HepG2 (cell line): ENCODE results near the gene MRPL2. TPM values are rescaled to one million over a fixed set of nuclear protein-coding genes. Genes with fewer than 3 reads are reported as not detected.
A peak's percentile ranks its signal among the peaks of the same experiment; 100 is the strongest.

Experiments used
- FOSL1 ChIP-seq: sonication (generic); formaldehyde crosslinking; IDR thresholded peaks from 2 replicates; pipeline ENCODE4 v1.9.0; 2021; ENCODE audit warnings: missing genetic modification reagents, borderline replicate concordance
- GMEB1 ChIP-seq: sonication (generic); formaldehyde crosslinking; IDR thresholded peaks from 2 replicates; pipeline ENCODE4 v1.5.1; 2020; ENCODE audit warnings: missing genetic modification reagents, mild to moderate bottlenecking, borderline replicate concordance
- HMGXB3 ChIP-seq: sonication (generic); formaldehyde crosslinking; IDR thresholded peaks from 2 replicates; pipeline ENCODE4 v1.4.0; 2020; ENCODE audit warnings: missing genetic modification reagents, borderline replicate concordance
- HMGXB4 ChIP-seq, 2 experiments: sonication (generic) in 1 of 2; formaldehyde crosslinking in 1 of 2; IDR thresholded peaks; 2 replicates each; pipeline versions ENCODE4 v1.4.0 to v1.6.1; 2018 to 2020; ENCODE audit warnings: missing genetic modification reagents in 2 of 2, borderline replicate concordance in 1 of 2, low read depth in 1 of 2, mild to moderate bottlenecking in 1 of 2, missing biosample characterization in 1 of 2
- KDM6A ChIP-seq: IDR thresholded peaks from 2 replicates; pipeline ENCODE4 v1.6.1; 2016; ENCODE audit warnings: low read depth
- RERE ChIP-seq: IDR thresholded peaks from 2 replicates; pipeline ENCODE4 v1.6.1; 2016; ENCODE audit warnings: low read depth, missing genetic modification reagents, missing compliant biosample characterization
- SIN3B ChIP-seq: fragments of 150-350 bp; IDR thresholded peaks from 2 replicates; pipeline ENCODE4 v1.6.1; 2014; ENCODE audit warnings: low read length
- SOX6 ChIP-seq, 2 experiments: fragments of 450-650 bp in 1 of 2; sonication (generic) in 1 of 2; formaldehyde crosslinking in 1 of 2; IDR thresholded peaks; 2 replicates each; pipeline versions ENCODE4 v1.4.0 to v1.6.1; 2017 to 2020; ENCODE audit warnings: antibody characterized with exemption in 1 of 2, mild to moderate bottlenecking in 1 of 2, missing genetic modification reagents in 1 of 2
- SRSF4 ChIP-seq: fragments of 200-400 bp; formaldehyde crosslinking; IDR thresholded peaks from one replicate; pipeline ENCODE4 v1.6.1; 2018; ENCODE audit warnings: mild to moderate bottlenecking, low read depth, low read length, moderate library complexity; ENCODE audit not compliant: poor library complexity, severe bottlenecking
- TMF1 ChIP-seq: sonication (generic); formaldehyde crosslinking; IDR thresholded peaks from 2 replicates; pipeline ENCODE4 v1.8.1; 2022; ENCODE audit warnings: low read depth, missing genetic modification reagents
- ZFX ChIP-seq: sonication (generic); formaldehyde crosslinking; IDR thresholded peaks from 2 replicates; pipeline ENCODE4 v1.4.0; 2020; ENCODE audit warnings: mild to moderate bottlenecking, low read depth, missing genetic modification reagents, moderate library complexity
- ZNF430 ChIP-seq: sonication (generic); formaldehyde crosslinking; IDR thresholded peaks from 2 replicates; pipeline ENCODE4 v1.9.0; 2021; ENCODE audit warnings: mild to moderate bottlenecking, missing genetic modification reagents
- ZNF431 ChIP-seq: sonication (generic); formaldehyde crosslinking; IDR thresholded peaks from 2 replicates; pipeline ENCODE4 v1.9.0; 2022; ENCODE audit warnings: missing genetic modification reagents, low read depth, mild to moderate bottlenecking, borderline replicate concordance
- polyA plus RNA-seq, 8 experiments: library from polyadenylated mRNA; depleted of rRNA in 3 of 8; stranded (reverse) in 7 of 8; unstranded in 1 of 8; fragments of >200 nt; fragmentation: Illumina TruSeq in 4 of 8; extraction: Trizol in 4 of 8; gene quantifications; 2 replicates each; pipeline versions ENCODE4 v1.2.1 to v1.2.3, GENCODE V29; 2011 to 2016; ENCODE audit warnings: low read depth in 4 of 8, missing spikeins in 1 of 8, mixed read lengths in 1 of 8; ENCODE audit not compliant: insufficient read depth in 1 of 8
- total RNA-seq, 5 experiments: library from RNA; depleted of rRNA; stranded (reverse); fragments of >200 nt; fragmentation: Illumina TruSeq; extraction: Trizol; gene quantifications; 2 replicates each; pipeline ENCODE4 v1.2.3, GENCODE V29; 2016; ENCODE audit warnings: low read depth in 1 of 5

The MRPL2 gene
- total and polyA plus RNA-seq, 2 of the 13 experiments (the other 11 are each of a cell fraction or from before 2014, with no cell fraction given), result 56.8 to 65.6 TPM

- TF ChIP-seq HMGXB3 (CRISPR knock-in tag) (peak; percentile 97), ZNF431 (no peak), GMEB1 (CRISPR knock-in tag) (peak; percentile 55; the same call in 1 of the 2 replicates), SIN3B (0 out of 2 replicates have a peak, but pooled peaks have one; percentile 23), ZNF430 (CRISPR knock-in tag) (peak; percentile 20; the same call in 1 of the 2 replicates), HMGXB4 (CRISPR knock-in tag; IDR thresholded peaks at IDR 0.05; ENCODE audit: borderline replicate concordance in 1 of 2, low read depth in 1 of 2) (peak; percentile 20 to 56; a peak in 1 of 4 replicates), FOSL1 (CRISPR knock-in tag) (no peak), SOX6 (IDR thresholded peaks at IDR 0.05) (no peak), SOX6 (CRISPR knock-in tag; IDR thresholded peaks at IDR 0.05) (peak; percentile 61), ZFX (peak; percentile 52; the same call in 1 of the 2 replicates), SRSF4 (no peak), RERE (CRISPR knock-in tag) (no peak), TMF1 (no peak), KDM6A (no peak)
Observed at GRCh38 chr6:43093436-43094289, 34.4 kb upstream of the MRPL2 start (continued).
